NCI-H1436 (cell line): ENCODE results near the gene IL32.
"Not testable (repeated sequence)": the region's sequence is repeated elsewhere in the genome, so short reads cannot be mapped to it uniquely, and the experiment has no call there.

Experiments used
- DNase-seq: peaks from one replicate; lab custom pipeline; 2025; lab: John Stamatoyannopoulos, UW

IL32 gene

GRCh38 chr16:3070608-3071111 is 5.2 kb downstream of the IL32 start:
- no peak for DNase-seq

- DNase-seq: no peak
Observed at GRCh38 chr16:3071655-3072054, 6.2 kb downstream of the IL32 start.

- not testable (repeated sequence) for DNase-seq
Observed at GRCh38 chr16:3072148-3072547, 6.7 kb downstream of the IL32 start.

GRCh38 chr16:3072576-3073263 is 7.3 kb downstream of the IL32 start:
- not testable (repeated sequence) for DNase-seq

- no peak for DNase-seq
Observed at GRCh38 chr16:3073448-3073847, 8.0 kb downstream of the IL32 start.

- no peak for DNase-seq
Observed at GRCh38 chr16:3074860-3075522, 9.6 kb downstream of the IL32 start.

- no peak for DNase-seq
Observed at GRCh38 chr16:3075523-3075915, 10.1 kb downstream of the IL32 start.

- DNase-seq: not testable (repeated sequence)
Observed at GRCh38 chr16:3075946-3076345, 10.5 kb downstream of the IL32 start.

GRCh38 chr16:3076577-3076976 is 11.1 kb downstream of the IL32 start:
- no peak for DNase-seq

- no peak for DNase-seq
Observed at GRCh38 chr16:3080024-3080423, 14.6 kb downstream of the IL32 start.

- DNase-seq: not testable (repeated sequence)
Observed at GRCh38 chr16:3081957-3082356, 16.5 kb downstream of the IL32 start.

- DNase-seq: not testable (repeated sequence)
Observed at GRCh38 chr16:3083408-3083807, 18.0 kb downstream of the IL32 start.

- no peak for DNase-seq
Observed at GRCh38 chr16:3084491-3084890, 19.1 kb downstream of the IL32 start.

- no peak for DNase-seq
Observed at GRCh38 chr16:3084969-3085670, 19.7 kb downstream of the IL32 start.

GRCh38 chr16:3085868-3086595 is 20.6 kb downstream of the IL32 start:
- no peak for DNase-seq

- DNase-seq: no peak
Observed at GRCh38 chr16:3086596-3087242, 21.3 kb downstream of the IL32 start.

- DNase-seq: no peak
Observed at GRCh38 chr16:3087243-3088235, 22.1 kb downstream of the IL32 start.

- DNase-seq: no peak
Observed at GRCh38 chr16:3088450-3088849, 23.0 kb downstream of the IL32 start.

GRCh38 chr16:3088925-3089716 is 23.7 kb downstream of the IL32 start:
- no peak for DNase-seq
